Panc1 (cell line): Measurements from ENCODE around the gene ECD.

Experiments used
- POLR2AphosphoS5 ChIP-seq: IDR thresholded peaks from 2 replicates; pipeline ENCODE4 v1.6.1; 2012; ENCODE audit warnings: mild to moderate bottlenecking, low read depth, low read length, moderate library complexity
- TF ChIP-seq, protein P1 (sequence below): fragments of 450-650 bp; IDR thresholded peaks from 2 replicates; pipeline ENCODE4 v1.5.1; 2017; ENCODE audit warnings: mild to moderate bottlenecking

DNA sequence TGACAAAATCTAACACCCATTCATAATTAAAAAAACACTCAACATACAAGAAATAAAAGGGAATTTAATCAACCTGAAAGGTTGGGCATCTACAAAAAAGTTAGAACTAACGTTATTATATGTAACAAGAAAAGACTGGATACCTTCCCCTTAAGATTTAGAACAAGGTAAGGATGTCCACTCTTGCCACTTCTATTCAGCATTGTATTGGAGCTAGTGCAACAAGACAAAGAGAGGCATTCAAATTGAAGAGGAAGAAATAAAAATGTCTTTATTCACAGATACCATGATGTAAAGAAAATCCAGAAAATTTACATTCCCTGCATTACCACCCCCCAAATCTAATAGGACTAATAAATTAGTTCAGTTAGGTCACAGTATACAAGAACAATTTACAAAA lies 18.5 kb upstream of the ECD start:
- TF ChIP-seq, protein P1, sequence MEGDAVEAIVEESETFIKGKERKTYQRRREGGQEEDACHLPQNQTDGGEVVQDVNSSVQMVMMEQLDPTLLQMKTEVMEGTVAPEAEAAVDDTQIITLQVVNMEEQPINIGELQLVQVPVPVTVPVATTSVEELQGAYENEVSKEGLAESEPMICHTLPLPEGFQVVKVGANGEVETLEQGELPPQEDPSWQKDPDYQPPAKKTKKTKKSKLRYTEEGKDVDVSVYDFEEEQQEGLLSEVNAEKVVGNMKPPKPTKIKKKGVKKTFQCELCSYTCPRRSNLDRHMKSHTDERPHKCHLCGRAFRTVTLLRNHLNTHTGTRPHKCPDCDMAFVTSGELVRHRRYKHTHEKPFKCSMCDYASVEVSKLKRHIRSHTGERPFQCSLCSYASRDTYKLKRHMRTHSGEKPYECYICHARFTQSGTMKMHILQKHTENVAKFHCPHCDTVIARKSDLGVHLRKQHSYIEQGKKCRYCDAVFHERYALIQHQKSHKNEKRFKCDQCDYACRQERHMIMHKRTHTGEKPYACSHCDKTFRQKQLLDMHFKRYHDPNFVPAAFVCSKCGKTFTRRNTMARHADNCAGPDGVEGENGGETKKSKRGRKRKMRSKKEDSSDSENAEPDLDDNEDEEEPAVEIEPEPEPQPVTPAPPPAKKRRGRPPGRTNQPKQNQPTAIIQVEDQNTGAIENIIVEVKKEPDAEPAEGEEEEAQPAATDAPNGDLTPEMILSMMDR = no peak
- no peak for TF ChIP-seq POLR2AphosphoS5
